NCI-H2196 (cell line): ENCODE results near the gene YPEL5.
A peak's percentile ranks its signal among the peaks of the same experiment; 100 is the strongest.

ENCODE experiments used
- DNase-seq: peaks from one replicate; lab custom pipeline; 2025; ENCODE audit not compliant: unreplicated experiment; lab: John Stamatoyannopoulos, UW

Gene YPEL5

DNA sequence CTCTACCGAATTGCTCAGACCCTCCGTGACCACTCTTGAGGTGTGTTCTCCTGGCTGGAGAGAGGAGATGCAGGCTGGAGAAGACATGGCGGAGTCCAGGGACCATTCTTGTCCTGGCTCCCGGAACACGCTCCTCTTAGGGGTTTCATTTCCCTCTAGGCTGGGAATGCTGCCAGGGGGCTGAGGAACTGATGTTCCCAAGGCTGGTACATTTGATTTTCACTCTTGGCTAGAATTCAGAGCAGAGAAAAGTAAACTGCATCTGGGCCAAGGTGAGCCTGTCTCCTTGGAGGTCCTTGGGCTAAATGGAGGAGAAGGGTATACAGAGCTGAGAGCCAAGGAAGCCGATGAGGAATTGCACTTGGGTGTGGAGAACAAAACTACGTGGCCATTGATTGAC, 56.3 kb downstream of the YPEL5 start:
- DNase-seq: no peak

GRCh38 chr2:30204281-30204680, 57.5 kb downstream of the YPEL5 start:
- no peak for DNase-seq

DNA sequence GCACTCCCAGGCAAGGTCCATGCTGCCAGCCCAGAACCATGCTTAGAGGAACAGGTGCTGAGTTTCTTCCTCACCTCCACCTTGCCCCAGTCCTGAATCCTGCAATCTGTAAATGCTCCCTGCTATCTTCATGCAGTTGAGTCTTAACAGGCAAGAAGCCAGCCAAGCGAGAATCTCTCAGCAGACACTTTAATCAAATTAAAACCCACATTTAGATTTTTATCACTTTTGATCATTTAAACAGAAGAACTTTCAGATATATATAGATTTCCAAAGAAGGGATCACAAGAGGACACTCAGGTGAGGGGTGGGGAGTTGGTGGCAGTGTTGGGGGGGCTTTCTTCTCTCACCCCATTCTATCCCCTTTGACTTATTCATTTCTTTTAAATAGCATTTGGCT, 58.6 kb downstream of the YPEL5 start:
- DNase-seq: no peak

DNA sequence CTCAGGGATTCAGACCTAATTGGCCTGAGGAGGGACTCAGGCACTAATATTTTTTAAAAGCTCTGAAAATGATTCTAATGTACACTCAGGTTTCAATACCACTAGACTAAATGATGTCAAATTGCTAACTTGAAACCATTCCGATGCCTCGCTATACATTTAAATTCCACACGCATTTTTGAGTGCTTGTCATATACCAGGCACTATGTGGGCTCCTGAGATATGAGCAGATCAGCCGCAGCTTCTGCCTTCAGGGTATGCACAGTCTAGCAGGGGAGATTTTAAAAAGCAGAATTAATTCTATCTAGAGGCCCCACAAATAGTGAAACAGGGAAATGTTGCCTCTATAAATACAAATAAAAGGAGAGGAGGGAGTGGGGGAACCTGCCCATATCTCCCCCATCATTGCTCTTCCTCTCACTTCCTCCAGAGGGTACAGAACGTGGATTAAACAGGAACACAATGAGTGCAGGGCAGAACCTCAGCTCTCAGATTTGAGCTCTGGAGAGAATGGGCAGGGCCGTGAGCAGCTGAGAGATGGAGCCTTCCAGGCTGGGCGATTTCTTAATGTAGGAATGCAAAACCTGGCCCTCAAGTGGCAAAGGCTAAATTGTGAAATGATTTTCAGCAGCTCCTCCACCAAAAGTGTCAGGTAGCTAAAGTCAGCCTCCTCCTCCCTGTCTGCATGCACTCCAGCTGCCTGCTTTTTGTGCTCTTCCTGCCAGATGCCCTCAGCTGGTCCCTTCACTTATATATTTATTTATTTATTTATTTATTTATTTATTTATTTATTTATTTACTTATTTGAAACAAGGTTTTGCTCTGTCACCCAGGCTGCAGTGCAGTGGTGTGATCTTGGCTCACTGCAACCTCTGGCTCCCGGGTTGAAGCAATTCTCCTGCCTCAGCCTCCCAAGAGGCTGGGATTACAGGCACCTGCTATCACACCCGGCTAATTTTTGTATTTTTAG, 59.9 kb downstream of the YPEL5 start:
- DNase-seq: peak; percentile 13

GRCh38 chr2:30208453-30208852, 61.6 kb downstream of the YPEL5 start:
- DNase-seq: peak; percentile 65

- no peak for DNase-seq
Observed at GRCh38 chr2:30209227-30209626, 62.4 kb downstream of the YPEL5 start.
